CD4-positive, alpha-beta T cell treated with Interleukin-15 for 1 hour (primary cell): ENCODE data around the gene LMNTD1.
"Not testable (repeated sequence)": the region's sequence is repeated elsewhere in the genome, so short reads cannot be mapped to it uniquely, and the experiment has no call there.

Experiments used
- DNase-seq: peaks from one replicate; pipeline ENCODE4 v3.0.0-alpha.2; 2020

Gene LMNTD1

GRCh38 chr12:25488956-25489870, 63.9 kb downstream of the LMNTD1 start:
- DNase-seq = not testable (repeated sequence)

GRCh38 chr12:25482625-25483024, 70.5 kb downstream of the LMNTD1 start:
- DNase-seq = no peak

GRCh38 chr12:25480145-25480544, 72.9 kb downstream of the LMNTD1 start:
- DNase-seq = no peak

GRCh38 chr12:25477217-25477616, 75.9 kb downstream of the LMNTD1 start:
- DNase-seq = no peak

- DNase-seq = no peak
Observed at GRCh38 chr12:25472453-25472852, 80.6 kb downstream of the LMNTD1 start.

GRCh38 chr12:25469861-25470260, 83.2 kb downstream of the LMNTD1 start:
- no peak for DNase-seq

- no peak for DNase-seq
Observed at GRCh38 chr12:25469368-25469767, 83.7 kb downstream of the LMNTD1 start.

- DNase-seq = no peak
Observed at GRCh38 chr12:25463521-25463920, 89.6 kb downstream of the LMNTD1 start.

- DNase-seq = no peak
Observed at GRCh38 chr12:25463005-25463404, 90.1 kb downstream of the LMNTD1 start.

GRCh38 chr12:25459541-25459951, 93.5 kb downstream of the LMNTD1 start:
- DNase-seq = peak; percentile 26

GRCh38 chr12:25458047-25458552, 95.0 kb downstream of the LMNTD1 start:
- DNase-seq = no peak

- DNase-seq = no peak
Observed at GRCh38 chr12:25456474-25456873, 96.6 kb downstream of the LMNTD1 start.

- DNase-seq = no peak
Observed at GRCh38 chr12:25455696-25456095, 97.4 kb downstream of the LMNTD1 start.

- no peak for DNase-seq
Observed at GRCh38 chr12:25449007-25449406, 104.1 kb downstream of the LMNTD1 start.

GRCh38 chr12:25447046-25447445, 106.0 kb downstream of the LMNTD1 start:
- no peak for DNase-seq

GRCh38 chr12:25438638-25439037, 114.4 kb downstream of the LMNTD1 start:
- no peak for DNase-seq

- DNase-seq = peak; percentile 17
Observed at GRCh38 chr12:25436206-25437030, 116.7 kb downstream of the LMNTD1 start.

- DNase-seq = no peak
Observed at GRCh38 chr12:25435431-25435830, 117.7 kb downstream of the LMNTD1 start.

GRCh38 chr12:25434515-25434914, 118.6 kb downstream of the LMNTD1 start:
- no peak for DNase-seq

- no peak for DNase-seq
Observed at GRCh38 chr12:25433581-25434325, 119.3 kb downstream of the LMNTD1 start.

- DNase-seq = no peak
Observed at GRCh38 chr12:25433024-25433423, 120.1 kb downstream of the LMNTD1 start.

GRCh38 chr12:25427337-25428249, 125.5 kb downstream of the LMNTD1 start:
- no peak for DNase-seq
